GM19023 (cell line): ENCODE measurements around the gene CCDC7.

Experiments
- ATAC-seq: cut with Tn5 transposase; IDR thresholded peaks from one replicate; pipeline ENCODE4 v1.9.1; 2021; ENCODE audit warnings: mild to moderate bottlenecking, moderate library complexity; ENCODE audit not compliant: unreplicated experiment

Gene CCDC7

GRCh38 chr10:32922170-32922569 is 476.2 kb downstream of the CCDC7 start:
- ATAC-seq = no peak

DNA sequence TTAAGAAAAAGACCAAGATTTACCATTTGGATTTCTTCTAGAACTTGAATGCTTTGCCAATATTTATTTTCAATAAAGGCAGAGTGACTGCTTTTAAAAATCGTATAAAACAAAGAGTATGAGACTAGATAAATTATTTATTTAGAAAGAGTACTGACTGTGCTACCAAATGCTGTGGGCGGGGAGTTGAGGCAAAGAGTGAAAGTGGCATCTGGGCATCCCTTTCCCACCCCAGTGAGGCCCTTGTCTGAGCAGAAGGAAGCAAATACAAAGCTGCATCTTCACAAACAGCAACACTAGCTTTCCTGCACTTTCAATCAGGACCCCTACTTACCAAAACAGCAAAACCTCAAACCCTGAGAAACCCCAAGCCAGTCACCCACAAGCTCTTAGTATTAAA is 477.2 kb downstream of the CCDC7 start:
- ATAC-seq = no peak

DNA sequence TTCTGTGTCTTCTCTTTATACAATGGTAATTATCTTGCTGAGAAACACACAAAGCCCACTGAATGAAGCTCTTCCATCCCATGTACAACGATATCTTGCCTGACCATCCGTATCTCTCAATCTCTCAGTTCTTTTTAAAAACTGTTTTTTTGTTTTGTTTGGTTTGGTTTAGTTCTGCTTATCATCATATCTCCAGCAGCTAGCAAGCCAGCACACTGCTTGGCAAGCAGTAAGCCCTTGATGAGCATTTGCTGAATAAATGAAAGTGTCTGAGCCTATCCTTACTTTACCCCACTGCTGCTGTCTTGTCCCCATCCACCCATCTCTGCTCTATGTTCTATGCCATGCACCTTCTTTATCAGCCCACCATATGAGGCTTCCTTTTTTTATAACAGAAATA is 477.9 kb downstream of the CCDC7 start:
- no peak for ATAC-seq
